OCI-LY1 (cell line): ENCODE measurements around the gene ASZ1.

Experiments used
- CTCF ChIP-seq: fragments of 200-600 bp; sonication (generic), shearing (Covaris generic); IDR thresholded peaks from 2 replicates; pipeline ENCODE4 v1.5.1; 2017; ENCODE audit warnings: mild to moderate bottlenecking, antibody characterized with exemption, low read length, moderate library complexity, mixed read lengths
- EZH2 ChIP-seq: fragments of 200-600 bp; sonication (generic), shearing (Covaris generic); IDR thresholded peaks from 2 replicates; pipeline ENCODE4 v1.8.0; 2017; ENCODE audit warnings: borderline replicate concordance, mixed run types, mild to moderate bottlenecking, antibody characterized with exemption, low read length, moderate library complexity, mixed read lengths

- TF ChIP-seq CTCF (no peak), EZH2 (no peak)
These were observed 113.7 kb downstream of the ASZ1 start for GRCh38 chr7:117313582-117313981.
